ENCODE measurements around the gene GPC5.

The GPC5 gene

GRCh38 chr13:91601273-91601672 is 202.9 kb downstream of the GPC5 start:
- H3K27ac ChIP-seq = no peak overlapping the region
- no peak overlapping the region for H3K4me3 ChIP-seq
- TF ChIP-seq, protein P1, sequence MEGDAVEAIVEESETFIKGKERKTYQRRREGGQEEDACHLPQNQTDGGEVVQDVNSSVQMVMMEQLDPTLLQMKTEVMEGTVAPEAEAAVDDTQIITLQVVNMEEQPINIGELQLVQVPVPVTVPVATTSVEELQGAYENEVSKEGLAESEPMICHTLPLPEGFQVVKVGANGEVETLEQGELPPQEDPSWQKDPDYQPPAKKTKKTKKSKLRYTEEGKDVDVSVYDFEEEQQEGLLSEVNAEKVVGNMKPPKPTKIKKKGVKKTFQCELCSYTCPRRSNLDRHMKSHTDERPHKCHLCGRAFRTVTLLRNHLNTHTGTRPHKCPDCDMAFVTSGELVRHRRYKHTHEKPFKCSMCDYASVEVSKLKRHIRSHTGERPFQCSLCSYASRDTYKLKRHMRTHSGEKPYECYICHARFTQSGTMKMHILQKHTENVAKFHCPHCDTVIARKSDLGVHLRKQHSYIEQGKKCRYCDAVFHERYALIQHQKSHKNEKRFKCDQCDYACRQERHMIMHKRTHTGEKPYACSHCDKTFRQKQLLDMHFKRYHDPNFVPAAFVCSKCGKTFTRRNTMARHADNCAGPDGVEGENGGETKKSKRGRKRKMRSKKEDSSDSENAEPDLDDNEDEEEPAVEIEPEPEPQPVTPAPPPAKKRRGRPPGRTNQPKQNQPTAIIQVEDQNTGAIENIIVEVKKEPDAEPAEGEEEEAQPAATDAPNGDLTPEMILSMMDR (IDR thresholded peaks at IDR 0.05) = no peak
- DNase-seq (ENCODE audit: low spot score) = no peak

DNA sequence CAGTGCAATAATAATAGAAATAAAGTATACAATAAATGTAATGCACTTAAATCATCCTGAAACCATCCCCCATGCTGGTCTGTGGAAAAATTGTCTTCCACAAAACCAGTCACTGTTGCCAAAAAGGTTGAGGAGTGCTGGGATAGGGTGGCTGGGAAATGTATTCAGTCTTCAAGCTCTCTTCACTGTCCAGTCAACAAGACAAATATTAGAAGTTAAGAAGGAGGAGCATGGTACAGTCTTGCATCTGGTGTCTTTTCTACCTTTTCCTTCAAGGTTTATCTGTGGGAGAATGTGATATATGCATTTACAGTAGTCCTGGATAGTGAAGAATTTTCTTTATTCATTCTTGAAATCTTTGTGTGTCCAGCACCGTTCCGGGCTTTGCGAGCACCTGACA is 203.4 kb downstream of the GPC5 start:
- no peak overlapping the region for H3K27ac ChIP-seq
- TF ChIP-seq, protein P1 (IDR thresholded peaks at IDR 0.05) = no peak
- DNase-seq (ENCODE audit: low spot score) = no peak
- no peak overlapping the region for H3K4me3 ChIP-seq

- Histone ChIP-seq H3K27ac (no peak overlapping the region), H3K4me3 (peak overlapping the region; percentile 35)
- TF ChIP-seq, protein P1 (IDR thresholded peaks at IDR 0.05) = no peak
- DNase-seq (ENCODE audit: low spot score) = no peak
These were observed 210.9 kb downstream of the GPC5 start for GRCh38 chr13:91609353-91609752.

GRCh38 chr13:91618315-91618714 is 219.9 kb downstream of the GPC5 start:
- DNase-seq (ENCODE audit: low spot score) = no peak
- no peak overlapping the region for H3K27ac ChIP-seq
- TF ChIP-seq, protein P1 (IDR thresholded peaks at IDR 0.05) = no peak
- no peak overlapping the region for H3K4me3 ChIP-seq

DNA sequence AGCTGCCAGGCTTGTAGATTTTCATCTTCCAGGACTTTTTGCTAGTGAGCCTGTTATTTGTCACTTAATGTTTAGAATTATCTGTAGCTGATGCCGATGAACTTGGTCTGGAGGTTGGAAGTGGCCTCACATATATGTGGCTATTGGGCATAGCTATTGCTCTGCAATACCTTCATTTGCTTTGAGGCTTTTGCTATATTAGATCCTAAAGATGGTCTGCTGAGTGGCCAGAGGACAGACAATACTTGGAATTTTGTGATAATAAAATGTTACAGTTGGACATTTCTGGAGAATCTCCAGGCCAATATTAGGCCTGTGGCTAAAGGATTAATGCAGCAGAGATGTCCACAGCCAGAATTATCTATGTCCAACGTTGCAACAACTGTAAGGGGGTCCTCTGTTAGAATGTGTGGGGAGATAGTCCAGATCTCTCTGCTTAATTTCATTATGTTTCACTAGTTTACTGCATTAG is 222.3 kb downstream of the GPC5 start:
- no peak for DNase-seq (ENCODE audit: low spot score)
- Histone ChIP-seq H3K27ac (no peak overlapping the region), H3K4me3 (no peak overlapping the region)
- TF ChIP-seq, protein P1 (IDR thresholded peaks at IDR 0.05) = no peak

GRCh38 chr13:91621161-91621560 is 222.7 kb downstream of the GPC5 start:
- TF ChIP-seq, protein P1 (IDR thresholded peaks at IDR 0.05) = no peak
- no peak for DNase-seq (ENCODE audit: low spot score)
- Histone ChIP-seq H3K27ac (no peak overlapping the region), H3K4me3 (no peak overlapping the region)

- DNase-seq (ENCODE audit: low spot score) = no peak
- TF ChIP-seq, protein P1 (IDR thresholded peaks at IDR 0.05) = no peak
- no peak overlapping the region for H3K4me3 ChIP-seq
- no peak overlapping the region for H3K27ac ChIP-seq
These were observed 223.5 kb downstream of the GPC5 start for GRCh38 chr13:91621963-91622362.
